GM12801 (cell line): ENCODE results near the gene PHACTR1.

Experiments used
- TF ChIP-seq, protein P1 (sequence below): IDR thresholded peaks from one replicate; pipeline ENCODE4 v1.5.1; 2011; ENCODE audit warnings: control low read depth; ENCODE audit not compliant: insufficient read length; ENCODE audit errors: extremely low read depth

PHACTR1 gene

DNA sequence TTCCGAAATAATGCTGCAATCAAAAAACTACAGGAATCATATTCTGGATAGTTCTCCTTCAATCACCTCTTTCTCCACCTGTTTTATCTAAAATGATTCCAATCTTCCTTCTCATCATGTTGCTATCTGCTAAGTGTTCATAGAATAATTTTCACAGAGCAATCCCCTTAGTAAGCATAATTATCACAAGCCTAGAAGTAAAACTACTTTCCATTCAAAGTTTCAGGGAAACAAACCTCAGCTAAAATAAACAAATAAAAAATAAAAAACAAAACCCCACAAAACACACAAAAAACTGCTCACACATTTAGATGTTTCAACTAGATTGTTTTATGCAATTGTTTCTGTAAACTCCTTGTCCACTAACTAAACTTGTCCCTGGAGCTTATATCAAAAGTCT, 291.2 kb downstream of the PHACTR1 start:
- TF ChIP-seq, protein P1, sequence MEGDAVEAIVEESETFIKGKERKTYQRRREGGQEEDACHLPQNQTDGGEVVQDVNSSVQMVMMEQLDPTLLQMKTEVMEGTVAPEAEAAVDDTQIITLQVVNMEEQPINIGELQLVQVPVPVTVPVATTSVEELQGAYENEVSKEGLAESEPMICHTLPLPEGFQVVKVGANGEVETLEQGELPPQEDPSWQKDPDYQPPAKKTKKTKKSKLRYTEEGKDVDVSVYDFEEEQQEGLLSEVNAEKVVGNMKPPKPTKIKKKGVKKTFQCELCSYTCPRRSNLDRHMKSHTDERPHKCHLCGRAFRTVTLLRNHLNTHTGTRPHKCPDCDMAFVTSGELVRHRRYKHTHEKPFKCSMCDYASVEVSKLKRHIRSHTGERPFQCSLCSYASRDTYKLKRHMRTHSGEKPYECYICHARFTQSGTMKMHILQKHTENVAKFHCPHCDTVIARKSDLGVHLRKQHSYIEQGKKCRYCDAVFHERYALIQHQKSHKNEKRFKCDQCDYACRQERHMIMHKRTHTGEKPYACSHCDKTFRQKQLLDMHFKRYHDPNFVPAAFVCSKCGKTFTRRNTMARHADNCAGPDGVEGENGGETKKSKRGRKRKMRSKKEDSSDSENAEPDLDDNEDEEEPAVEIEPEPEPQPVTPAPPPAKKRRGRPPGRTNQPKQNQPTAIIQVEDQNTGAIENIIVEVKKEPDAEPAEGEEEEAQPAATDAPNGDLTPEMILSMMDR = no peak

GRCh38 chr6:13009031-13009430, 292.5 kb downstream of the PHACTR1 start:
- TF ChIP-seq, protein P1 = no peak

DNA sequence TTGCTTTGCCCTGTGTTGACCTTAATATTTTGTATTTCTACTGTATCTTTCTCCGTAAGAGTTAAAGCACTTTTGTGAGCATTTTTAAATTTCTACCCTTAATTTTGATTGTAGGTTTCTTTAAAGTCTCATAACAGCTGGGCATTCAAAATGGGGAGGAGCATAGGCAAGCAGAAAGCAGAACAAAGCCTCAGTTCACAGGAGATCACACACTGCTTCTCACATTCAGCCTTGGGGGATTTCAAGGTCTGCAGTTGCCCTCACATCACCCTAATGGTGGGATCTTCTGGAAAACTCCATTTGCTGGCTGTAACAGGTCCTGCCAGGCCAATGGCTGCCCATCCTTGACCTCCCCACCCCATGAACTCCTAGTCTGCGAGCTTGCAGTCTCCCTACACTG, 292.9 kb downstream of the PHACTR1 start:
- TF ChIP-seq, protein P1 = no peak

DNA sequence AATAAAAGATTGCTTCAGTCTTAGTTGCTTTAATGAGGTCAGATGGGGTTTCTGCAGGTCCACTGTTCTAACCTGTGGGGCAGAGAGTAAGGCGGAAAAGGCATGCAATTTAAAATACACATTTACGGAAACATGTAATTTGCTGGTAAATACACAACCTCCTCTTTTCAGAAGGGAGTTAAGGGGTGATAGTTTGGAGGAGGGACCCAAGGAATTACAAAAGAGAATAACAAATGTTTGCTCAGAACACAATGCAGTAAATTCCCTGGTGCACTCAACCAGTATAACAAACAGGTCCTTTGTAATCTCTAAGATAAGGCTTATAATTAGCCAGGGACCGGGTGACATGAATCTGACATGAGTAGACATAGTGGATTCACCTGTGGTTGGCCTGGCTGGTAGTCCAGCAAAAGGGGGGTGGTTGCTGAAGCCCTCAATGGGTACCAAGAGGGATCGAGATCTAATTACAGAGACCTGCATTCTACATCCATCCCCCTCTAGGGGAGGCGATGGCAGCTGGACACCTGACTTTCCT, 295.1 kb downstream of the PHACTR1 start:
- TF ChIP-seq, protein P1 = no peak

- TF ChIP-seq, protein P1 = no peak
These were observed 295.7 kb downstream of the PHACTR1 start for GRCh38 chr6:13012296-13012695.

DNA sequence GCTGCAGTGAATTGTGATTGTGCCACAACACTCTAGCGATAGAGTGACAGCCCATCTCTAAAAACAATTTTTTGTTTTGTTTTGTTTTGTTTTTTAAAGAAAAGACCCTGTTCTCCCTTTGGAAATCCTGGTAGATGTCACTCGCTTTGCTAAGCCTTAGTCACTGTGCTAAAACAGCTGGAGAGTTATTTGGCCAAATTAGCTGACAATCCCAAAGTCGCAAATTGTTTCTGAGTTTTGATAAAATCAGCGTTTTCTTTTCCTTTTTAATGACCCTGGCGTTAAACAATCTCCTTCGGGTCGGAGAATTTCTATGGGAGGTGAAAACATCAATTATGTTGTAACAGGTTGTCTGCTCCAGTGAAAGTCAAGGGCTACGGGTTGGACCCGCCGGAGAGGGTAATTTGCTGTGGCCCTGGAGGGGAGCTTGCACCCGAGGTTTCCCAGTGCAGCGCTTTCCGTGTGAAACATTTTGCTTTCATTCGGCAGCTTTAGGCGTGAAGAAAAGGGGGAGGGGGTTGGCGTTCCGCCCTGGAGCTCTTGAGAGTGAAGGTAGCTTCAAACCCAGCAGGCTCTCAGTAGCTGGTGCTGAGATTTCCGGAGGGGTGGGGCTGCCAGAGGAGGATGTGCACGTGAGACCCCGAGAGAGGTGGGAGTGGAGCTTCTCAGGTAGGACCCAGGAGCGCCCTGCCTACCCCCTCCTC, 296.6 kb downstream of the PHACTR1 start:
- TF ChIP-seq, protein P1 = no peak

GRCh38 chr6:13013681-13014503, 297.3 kb downstream of the PHACTR1 start:
- TF ChIP-seq, protein P1 = no peak
